Stimulated activated CD4-positive, alpha-beta T cell treated with anti-CD3 and anti-CD28 coated beads, Interleukin-12 subunit alpha, Interleukin-12 subunit beta, amount 100 ng/mL, for 48 hours (primary cell): Measurements from ENCODE around the gene TSC22D2.

ENCODE experiments used
- DNase-seq, 3 donors: peaks; one replicate each; pipeline ENCODE4 v3.0.0-alpha.2; 2020; ENCODE audit warnings: low read depth in 2 of 3, low spot score in 1 of 3

The TSC22D2 gene

GRCh38 chr3:150411106-150411460 is 3.0 kb downstream of the TSC22D2 start:
- no peak for DNase-seq

GRCh38 chr3:150411546-150411945 is 3.4 kb downstream of the TSC22D2 start:
- DNase-seq: no peak

- no peak for DNase-seq
Observed at GRCh38 chr3:150411976-150412375, 3.9 kb downstream of the TSC22D2 start.

GRCh38 chr3:150412561-150413231 is 4.6 kb downstream of the TSC22D2 start:
- DNase-seq: no peak

- no peak for DNase-seq
Observed at GRCh38 chr3:150414258-150414657, 6.2 kb downstream of the TSC22D2 start.

- DNase-seq: no peak
Observed at GRCh38 chr3:150414959-150415358, 6.9 kb downstream of the TSC22D2 start.

GRCh38 chr3:150419076-150419868 is 11.2 kb downstream of the TSC22D2 start:
- no peak for DNase-seq

- DNase-seq: no peak
Observed at GRCh38 chr3:150419959-150420358, 11.9 kb downstream of the TSC22D2 start.

GRCh38 chr3:150421256-150421655 is 13.2 kb downstream of the TSC22D2 start:
- no peak for DNase-seq

- no peak for DNase-seq
Observed at GRCh38 chr3:150421799-150422548, 13.9 kb downstream of the TSC22D2 start.

GRCh38 chr3:150422907-150423306 is 14.8 kb downstream of the TSC22D2 start:
- DNase-seq: no peak

- DNase-seq: no peak
Observed at GRCh38 chr3:150423761-150424160, 15.7 kb downstream of the TSC22D2 start.

GRCh38 chr3:150426292-150426691 is 18.2 kb downstream of the TSC22D2 start:
- no peak for DNase-seq

GRCh38 chr3:150428562-150428961 is 20.5 kb downstream of the TSC22D2 start:
- no peak for DNase-seq

- no peak for DNase-seq
Observed at GRCh38 chr3:150429767-150430671, 21.9 kb downstream of the TSC22D2 start.

GRCh38 chr3:150433347-150433746 is 25.2 kb downstream of the TSC22D2 start:
- DNase-seq: no peak

- no peak for DNase-seq
Observed at GRCh38 chr3:150434234-150434633, 26.1 kb downstream of the TSC22D2 start.

- DNase-seq: no peak
Observed at GRCh38 chr3:150436161-150436560, 28.1 kb downstream of the TSC22D2 start.

GRCh38 chr3:150439657-150440056 is 31.6 kb downstream of the TSC22D2 start:
- DNase-seq: no peak

- DNase-seq: no peak
Observed at GRCh38 chr3:150443331-150443741, 35.2 kb downstream of the TSC22D2 start.

GRCh38 chr3:150444371-150444770 is 36.3 kb downstream of the TSC22D2 start:
- no peak for DNase-seq
